Globus pallidus (tissue), 1 donor: Measurements from ENCODE around the gene ALPG.
"Not testable (repeated sequence)": the region's sequence is repeated elsewhere in the genome, so short reads cannot be mapped to it uniquely, and the experiment has no call there.

Source experiments
- DNase-seq: peaks from one replicate; pipeline ENCODE4 v3.0.0-alpha.2; 2015; ENCODE audit warnings: low spot score

The ALPG gene

GRCh38 chr2:232377319-232377718 lies 29.3 kb upstream of the ALPG start:
- no peak for DNase-seq

- DNase-seq = no peak
Measured at GRCh38 chr2:232377841-232378734, 28.6 kb upstream of the ALPG start.

DNA sequence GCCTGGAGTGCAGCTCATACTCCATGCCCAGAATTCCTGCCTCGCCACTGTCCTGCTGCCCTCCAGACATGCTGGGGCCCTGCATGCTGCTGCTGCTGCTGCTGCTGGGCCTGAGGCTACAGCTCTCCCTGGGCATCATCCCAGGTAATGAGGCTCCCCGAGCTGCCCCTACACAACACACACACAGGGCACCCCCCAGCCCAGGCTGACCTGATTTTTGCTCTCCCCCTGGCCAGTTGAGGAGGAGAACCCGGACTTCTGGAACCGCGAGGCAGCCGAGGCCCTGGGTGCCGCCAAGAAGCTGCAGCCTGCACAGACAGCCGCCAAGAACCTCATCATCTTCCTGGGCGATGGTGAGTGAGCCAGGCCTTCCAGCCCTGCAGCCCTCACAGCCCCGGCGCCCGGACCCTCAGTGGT lies 27.9 kb upstream of the ALPG start, which contains the start of gene ALPP:
TSS of gene ALPP (plus strand) at position 17 of the 417 bp plus-strand sequence. CDS start at position 69, 52 bp downstream.
- not testable (repeated sequence) for DNase-seq

GRCh38 chr2:232379610-232380590 lies 26.7 kb upstream of the ALPG start:
- not testable (repeated sequence) for DNase-seq

- not testable (repeated sequence) for DNase-seq
Measured at GRCh38 chr2:232381204-232382031, 25.2 kb upstream of the ALPG start.

GRCh38 chr2:232382331-232383225 lies 24.1 kb upstream of the ALPG start:
- DNase-seq = no peak

DNA sequence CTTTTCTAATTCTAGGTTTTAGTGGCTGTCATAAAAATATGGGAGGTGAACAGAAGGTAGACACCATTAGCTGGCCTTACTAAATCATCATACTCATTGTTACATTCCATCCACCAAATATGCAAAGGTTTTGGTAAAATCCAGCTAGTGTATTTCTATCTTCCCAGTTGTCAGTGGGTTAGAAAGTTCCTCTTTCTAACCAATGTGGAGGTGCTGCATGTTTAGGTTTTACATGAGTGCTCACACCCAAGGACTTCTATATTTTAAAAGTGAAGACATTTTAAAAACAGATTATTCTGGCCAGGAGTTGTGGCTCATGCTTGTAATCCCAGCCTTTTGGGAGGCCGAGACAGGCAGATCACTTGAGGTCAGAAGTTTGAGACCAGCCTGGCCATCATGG lies 22.2 kb upstream of the ALPG start:
- DNase-seq = no peak

DNA sequence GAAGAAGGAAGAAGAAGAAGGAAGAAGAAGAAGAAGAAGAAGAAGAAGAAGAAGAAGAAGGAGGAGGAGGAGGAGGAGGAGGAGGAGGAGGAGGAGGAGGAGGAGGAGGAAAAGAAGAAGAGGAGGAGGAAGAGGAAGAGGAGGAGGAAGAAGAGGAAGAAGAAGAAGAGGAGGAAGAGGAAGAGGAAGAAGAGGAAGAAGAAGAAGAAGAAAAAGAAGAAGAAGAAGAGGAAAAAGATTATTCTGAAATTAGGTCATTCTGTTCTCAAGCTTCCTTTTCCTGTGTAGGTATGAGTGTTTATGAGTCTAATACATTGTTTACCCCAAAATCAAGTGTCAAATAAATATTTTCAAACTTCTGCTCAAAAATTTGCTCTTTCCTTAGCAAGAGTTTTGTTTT lies 21.6 kb upstream of the ALPG start:
- not testable (repeated sequence) for DNase-seq

DNA sequence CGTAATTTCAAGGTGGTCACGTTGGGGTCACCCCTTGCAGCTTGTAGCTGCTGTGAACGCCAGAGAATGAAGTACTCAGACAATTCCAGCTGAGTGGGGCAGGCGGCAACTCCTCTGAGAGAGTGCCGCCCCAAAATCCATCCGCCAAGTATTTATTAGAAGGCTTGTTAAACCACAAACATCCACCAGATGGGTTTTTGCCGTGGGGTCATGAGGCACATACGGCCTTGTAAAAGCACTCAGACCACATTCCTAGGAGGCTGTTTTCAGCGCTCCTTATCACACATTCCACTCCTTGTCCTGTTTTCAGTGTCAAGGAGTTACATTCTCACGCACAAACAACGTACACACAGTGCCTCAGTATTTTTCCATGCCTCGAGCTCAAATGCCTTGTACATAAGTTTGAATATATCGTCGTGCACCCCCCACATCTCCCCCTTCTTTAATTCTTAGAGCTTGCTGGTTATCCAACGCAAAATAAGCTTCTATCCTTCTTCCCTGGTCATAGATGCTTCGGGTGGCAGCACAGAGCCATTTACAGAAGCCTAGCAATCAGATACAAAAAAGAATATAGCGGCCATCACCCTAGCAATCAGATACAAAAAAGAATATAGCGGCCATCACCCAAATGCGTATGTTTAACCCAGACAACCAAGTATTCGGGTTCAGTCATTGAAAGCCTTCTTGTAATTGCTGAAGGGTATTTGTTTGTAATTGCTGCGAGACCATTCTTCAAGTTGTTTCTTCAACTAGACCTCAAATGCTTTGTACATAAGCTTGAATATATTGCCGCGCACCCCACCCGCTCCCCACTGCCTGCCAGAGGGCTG lies 20.8 kb upstream of the ALPG start:
- no peak for DNase-seq

DNA sequence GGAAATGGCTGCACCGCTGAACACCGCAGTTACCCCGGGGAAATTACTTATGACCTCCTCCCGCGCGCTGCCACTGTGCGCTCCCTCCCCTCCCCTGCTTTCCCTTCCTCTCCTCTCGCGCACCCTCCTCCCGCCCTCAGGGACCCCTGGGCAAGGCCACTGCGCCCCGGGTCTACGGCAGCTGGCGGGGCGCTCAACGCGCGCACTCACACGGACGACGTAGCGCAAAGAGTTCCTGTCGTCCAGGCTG lies 20.2 kb upstream of the ALPG start:
- no peak for DNase-seq

- DNase-seq = no peak
Measured at GRCh38 chr2:232386740-232387450, 19.7 kb upstream of the ALPG start.

DNA sequence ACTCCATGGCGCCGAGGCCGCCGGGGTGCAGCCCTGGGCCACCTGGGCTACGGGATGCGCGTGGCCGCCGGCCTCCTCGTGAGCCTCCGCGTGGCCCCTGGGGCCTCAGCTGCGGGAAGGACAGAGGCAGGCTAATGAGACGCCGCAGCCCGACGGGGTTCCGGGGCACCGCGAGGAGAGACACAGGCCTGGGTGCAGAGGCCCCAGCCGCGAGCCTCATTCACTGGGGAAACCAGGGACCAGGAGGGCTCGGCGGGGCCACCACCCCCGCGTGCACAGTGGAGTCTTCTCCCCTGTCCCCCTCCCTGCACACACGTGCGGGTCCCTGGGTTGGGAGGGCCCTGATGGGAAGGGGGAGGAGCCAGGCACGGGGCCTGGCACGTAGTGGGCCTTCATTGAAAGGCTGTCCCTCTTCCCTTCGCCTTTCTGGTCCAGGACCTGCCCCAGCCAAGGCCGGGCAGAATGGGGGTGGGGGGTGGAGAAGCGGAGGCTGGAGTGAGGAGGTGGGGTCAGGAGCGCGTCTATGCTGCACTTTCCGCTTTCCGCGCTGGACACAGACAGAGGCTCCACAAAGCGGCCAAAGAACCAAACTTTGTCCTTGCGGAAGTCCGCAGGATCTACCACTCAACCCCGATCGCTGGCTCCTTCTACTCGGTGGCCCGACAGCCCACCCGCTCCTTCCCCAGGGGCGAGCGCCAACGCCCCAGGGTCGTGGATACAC lies 19.0 kb upstream of the ALPG start:
- no peak for DNase-seq

DNA sequence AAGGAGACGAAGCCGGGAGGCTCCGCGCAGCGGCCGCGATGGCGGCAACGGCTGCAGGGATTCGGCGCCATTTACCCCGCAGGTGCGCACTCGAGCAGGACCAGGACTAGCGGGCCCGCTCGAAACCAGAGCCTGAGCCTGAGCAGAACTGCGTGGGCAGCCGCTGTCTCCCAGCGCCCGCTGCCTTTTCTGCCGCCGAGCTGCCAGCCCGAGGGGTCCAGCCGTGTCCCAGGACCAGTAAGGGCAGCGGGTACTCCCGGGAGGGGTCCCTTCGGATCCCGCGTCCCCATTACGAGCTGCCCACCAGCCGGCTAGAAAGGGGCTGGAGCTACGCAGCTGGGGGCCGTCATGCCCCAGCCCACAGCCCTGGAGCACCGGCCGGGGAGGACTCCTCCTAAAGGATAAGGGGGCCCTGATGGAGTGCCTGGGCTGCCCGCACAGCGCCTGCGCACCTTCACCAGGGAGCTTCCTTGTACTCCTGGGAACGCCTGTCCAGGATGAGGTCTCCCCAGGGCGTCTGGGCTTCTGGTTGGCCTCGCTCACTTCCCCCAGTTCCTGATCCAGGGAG lies 18.2 kb upstream of the ALPG start:
- DNase-seq = no peak

DNA sequence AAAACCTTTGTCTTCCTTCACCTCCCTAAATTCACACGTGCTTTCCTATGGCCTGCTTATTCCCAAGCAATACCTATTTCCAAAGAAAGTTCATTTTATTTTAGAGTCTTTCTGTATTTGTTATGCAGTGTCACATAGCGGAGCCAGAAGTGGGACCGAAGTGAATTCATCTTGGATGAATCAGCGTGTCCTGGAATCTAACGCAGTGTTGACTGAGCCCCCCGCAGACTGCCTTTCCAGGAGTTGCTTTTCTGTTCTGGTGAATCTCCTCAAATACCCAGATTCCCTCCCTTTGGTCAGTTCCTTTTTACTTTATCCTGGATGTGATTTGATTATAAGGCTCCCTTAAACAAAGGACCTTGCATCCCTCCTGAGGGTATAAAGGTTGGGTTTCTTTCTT lies 17.3 kb upstream of the ALPG start:
- no peak for DNase-seq

DNA sequence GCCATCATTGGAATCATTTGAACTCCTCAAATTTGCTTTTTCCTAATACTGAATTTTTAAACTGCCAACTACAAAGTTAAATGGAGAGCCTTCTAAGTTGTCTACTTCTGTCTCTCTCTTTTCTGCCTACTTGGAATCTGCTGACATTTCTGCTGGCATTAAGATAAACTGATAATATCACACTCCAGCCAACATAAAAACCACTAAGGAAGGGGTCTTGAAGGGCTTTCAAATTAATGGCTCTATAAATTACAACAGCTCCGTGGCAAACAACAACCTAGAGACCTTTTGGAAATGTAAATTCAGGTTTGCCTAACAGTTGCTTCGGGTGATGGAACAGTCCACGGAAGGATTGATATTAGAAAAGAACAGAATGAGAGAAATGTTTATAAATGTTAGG lies 16.0 kb upstream of the ALPG start:
- DNase-seq = no peak

- DNase-seq = no peak
Measured at GRCh38 chr2:232393556-232393955, 13.1 kb upstream of the ALPG start.

DNA sequence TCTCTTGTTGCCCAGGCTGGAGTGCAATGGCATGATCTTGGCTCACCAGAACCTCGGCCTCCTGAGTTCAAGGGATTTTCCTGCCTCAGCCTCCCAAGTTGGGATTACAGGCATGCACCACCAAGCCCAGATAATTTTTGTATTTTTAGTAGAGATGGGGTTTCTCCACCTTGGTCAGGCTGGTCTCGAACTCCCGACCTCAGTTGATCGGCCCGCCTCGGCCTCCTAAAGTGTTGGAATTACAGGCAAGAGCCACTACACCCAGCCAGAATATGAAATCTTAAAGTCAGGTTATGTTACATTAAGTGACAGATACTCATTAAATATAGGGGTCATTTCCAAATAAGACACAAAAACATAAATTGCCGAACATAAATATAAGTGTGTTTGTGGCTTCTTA lies 12.2 kb upstream of the ALPG start:
- DNase-seq = not testable (repeated sequence)

DNA sequence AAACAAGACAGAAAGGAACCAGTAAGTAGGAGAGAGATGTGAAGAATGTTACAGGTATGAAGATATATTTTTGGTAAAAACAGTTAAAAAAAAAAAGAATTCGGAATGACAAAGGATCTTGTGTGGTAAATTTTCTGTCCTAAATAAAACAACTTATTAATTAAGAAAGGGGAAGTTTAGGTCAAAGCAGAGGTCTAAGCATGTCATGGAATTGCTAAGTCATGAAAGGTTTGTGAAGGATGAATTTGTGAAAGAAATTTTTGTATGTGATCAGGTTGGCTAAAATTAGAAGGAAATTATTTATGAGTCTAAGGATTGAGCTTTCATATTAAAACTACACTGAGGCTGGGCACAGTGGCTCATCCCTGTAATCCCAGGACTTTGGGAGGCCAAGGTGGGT lies 11.1 kb upstream of the ALPG start:
- DNase-seq = no peak
